ENCODE results near the gene BDP1.

Gene BDP1

DNA sequence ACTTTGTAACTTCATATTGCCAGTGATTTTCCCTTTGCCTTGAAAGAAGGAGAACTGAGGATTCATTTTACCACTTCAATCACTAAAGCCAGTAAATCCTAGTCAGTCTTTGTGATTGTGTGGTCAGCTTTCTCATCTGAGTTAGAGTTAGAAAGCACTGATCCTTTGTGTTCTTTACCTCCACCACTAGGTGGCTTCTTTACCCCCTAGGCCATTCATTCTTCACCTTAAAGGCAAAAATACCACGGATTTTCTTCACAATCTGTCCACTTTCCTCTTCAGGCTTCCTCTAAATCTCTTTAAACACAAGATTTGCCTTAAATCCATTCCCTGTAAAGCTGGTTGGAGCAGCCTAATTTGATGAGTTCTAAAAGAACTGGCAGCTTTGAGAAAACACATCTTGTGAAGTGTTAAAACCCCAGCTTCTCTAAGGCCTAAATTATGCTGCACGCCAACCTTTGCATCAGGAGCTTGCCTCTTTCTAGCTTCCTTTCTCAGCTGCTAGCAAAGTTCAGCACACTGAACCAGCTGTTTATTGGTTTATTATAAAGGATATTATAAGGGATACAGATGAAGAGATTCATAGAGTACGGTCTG lies 20.4 kb downstream of the BDP1 start:
- no peak overlapping the region for H3K4me2 ChIP-seq (ENCODE audit: low read length)
- H3K4me3 ChIP-seq (ENCODE audit: low read length), result no peak overlapping the region
- H3K4me1 ChIP-seq (ENCODE audit: low read length), result peaks cover 5% of the 10 kb centered on the region; the same call in 1 of the 2 replicates
- no peak overlapping the region for H3K9ac ChIP-seq (ENCODE audit: low read length)
- H3K27me3 ChIP-seq (ENCODE audit: low read depth, low read length), result no peaks in the 10 kb centered on the region
- TF ChIP-seq, protein P1, sequence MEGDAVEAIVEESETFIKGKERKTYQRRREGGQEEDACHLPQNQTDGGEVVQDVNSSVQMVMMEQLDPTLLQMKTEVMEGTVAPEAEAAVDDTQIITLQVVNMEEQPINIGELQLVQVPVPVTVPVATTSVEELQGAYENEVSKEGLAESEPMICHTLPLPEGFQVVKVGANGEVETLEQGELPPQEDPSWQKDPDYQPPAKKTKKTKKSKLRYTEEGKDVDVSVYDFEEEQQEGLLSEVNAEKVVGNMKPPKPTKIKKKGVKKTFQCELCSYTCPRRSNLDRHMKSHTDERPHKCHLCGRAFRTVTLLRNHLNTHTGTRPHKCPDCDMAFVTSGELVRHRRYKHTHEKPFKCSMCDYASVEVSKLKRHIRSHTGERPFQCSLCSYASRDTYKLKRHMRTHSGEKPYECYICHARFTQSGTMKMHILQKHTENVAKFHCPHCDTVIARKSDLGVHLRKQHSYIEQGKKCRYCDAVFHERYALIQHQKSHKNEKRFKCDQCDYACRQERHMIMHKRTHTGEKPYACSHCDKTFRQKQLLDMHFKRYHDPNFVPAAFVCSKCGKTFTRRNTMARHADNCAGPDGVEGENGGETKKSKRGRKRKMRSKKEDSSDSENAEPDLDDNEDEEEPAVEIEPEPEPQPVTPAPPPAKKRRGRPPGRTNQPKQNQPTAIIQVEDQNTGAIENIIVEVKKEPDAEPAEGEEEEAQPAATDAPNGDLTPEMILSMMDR (IDR thresholded peaks at IDR 0.05; ENCODE audit: low read depth, low read length), result peak; percentile 57
- TF ChIP-seq EZH2phosphoT487 (IDR thresholded peaks at IDR 0.05; ENCODE audit: low read depth), result no peak
- no peaks in the 10 kb centered on the region for H4K20me1 ChIP-seq (ENCODE audit: insufficient read depth, low read length)
- no peak overlapping the region for H3K27ac ChIP-seq (ENCODE audit: low read length)
- no peak overlapping the region for H2AFZ ChIP-seq (ENCODE audit: low read depth, low read length)
- H3K9me3 ChIP-seq (ENCODE audit: insufficient read depth, low read length), result no peaks in the 10 kb centered on the region
- peaks cover 8% of the 10 kb centered on the region for H3K36me3 ChIP-seq (replicated peaks; ENCODE audit: low read depth, low read length)
- no peaks in the 10 kb centered on the region for H3K79me2 ChIP-seq (ENCODE audit: low read length)

DNA sequence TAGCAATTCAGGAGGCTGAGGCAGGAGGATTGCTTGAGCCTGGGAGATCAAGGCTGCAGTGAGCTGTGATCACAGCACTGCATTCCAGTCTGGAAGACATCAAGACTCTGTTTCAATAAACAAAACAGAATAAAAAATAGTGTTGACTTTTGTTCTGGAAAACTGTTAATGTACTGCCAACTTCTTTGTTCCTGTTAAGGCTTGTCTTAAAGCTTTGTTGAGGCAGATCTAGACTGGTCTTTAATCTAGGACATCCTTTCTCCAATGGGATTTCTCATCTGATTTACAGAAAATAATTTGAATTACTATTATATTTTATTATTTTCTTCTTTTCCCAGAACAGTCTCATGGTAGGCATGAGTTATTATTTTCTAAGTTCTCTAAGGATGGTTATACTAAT lies 26.0 kb downstream of the BDP1 start:
- no peak overlapping the region for H3K4me2 ChIP-seq (ENCODE audit: low read length)
- peaks cover 8% of the 10 kb centered on the region for H3K36me3 ChIP-seq (replicated peaks; ENCODE audit: low read depth, low read length)
- no peak overlapping the region for H3K4me3 ChIP-seq (ENCODE audit: low read length)
- no peaks in the 10 kb centered on the region for H3K27me3 ChIP-seq (ENCODE audit: low read depth, low read length)
- H3K9me3 ChIP-seq (ENCODE audit: insufficient read depth, low read length), result no peaks in the 10 kb centered on the region
- no peaks in the 10 kb centered on the region for H3K79me2 ChIP-seq (ENCODE audit: low read length)
- no peak overlapping the region for H2AFZ ChIP-seq (ENCODE audit: low read depth, low read length)
- no peak overlapping the region for H3K9ac ChIP-seq (ENCODE audit: low read length)
- H3K27ac ChIP-seq (ENCODE audit: low read length), result no peak overlapping the region
- no peaks in the 10 kb centered on the region for H3K4me1 ChIP-seq (ENCODE audit: low read length)
- no peak for TF ChIP-seq EZH2phosphoT487 (IDR thresholded peaks at IDR 0.05; ENCODE audit: low read depth)
- TF ChIP-seq, protein P1 (IDR thresholded peaks at IDR 0.05; ENCODE audit: low read depth, low read length), result no peak
- no peaks in the 10 kb centered on the region; the same call in 1 of the 2 replicates for H4K20me1 ChIP-seq (ENCODE audit: insufficient read depth, low read length)

DNA sequence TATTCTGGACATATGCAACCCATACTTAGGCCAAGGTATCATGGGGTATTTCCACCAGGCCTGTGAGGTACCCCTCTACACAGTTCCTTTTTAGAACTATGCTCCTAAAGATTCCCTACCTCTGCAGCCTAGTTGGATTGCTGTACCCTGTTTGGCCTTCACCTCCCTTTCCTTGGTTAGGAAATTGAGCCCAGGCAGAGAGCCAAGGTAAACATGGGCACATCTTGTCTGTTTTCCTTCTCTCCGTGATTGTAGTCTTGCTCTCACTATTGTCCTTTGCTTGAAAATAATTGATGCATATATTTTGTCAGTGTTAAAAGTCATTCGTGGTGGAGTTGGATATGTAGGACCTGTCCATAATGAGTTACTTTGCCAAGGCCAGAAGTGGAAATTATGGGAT lies 26.7 kb downstream of the BDP1 start:
- H3K4me2 ChIP-seq (ENCODE audit: low read length), result no peak overlapping the region
- H3K36me3 ChIP-seq (replicated peaks; ENCODE audit: low read depth, low read length), result peaks cover 11% of the 10 kb centered on the region

DNA sequence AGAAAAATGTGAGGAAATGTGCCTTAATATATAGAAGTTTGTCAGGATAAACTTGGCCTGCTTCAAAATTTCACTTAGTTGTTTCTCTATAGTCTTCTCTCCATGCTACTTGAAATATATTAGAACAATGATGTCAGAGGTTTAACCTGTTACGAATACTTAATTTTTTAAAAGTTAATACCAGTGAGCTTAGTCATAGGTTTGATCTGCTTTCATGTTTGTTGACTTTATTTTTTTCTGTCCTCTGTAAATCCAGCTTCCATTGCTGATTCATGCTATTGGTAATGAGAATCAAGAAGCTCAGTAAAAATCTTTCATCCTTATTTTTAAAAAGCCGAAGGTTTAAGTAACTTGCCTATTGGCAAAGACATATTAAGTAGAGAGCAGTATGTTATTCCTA lies 27.9 kb downstream of the BDP1 start:
- Histone ChIP-seq H2AFZ (ENCODE audit: low read depth, low read length) (no peak overlapping the region), H3K4me1 (ENCODE audit: low read length) (no peaks in the 10 kb centered on the region), H3K27me3 (ENCODE audit: low read depth, low read length) (no peaks in the 10 kb centered on the region), H3K4me3 (ENCODE audit: low read length) (no peak overlapping the region), H4K20me1 (ENCODE audit: insufficient read depth, low read length) (no peaks in the 10 kb centered on the region; the same call in 1 of the 2 replicates), H3K4me2 (ENCODE audit: low read length) (no peak overlapping the region), H3K9ac (ENCODE audit: low read length) (no peak overlapping the region), H3K36me3 (replicated peaks; ENCODE audit: low read depth, low read length) (peaks cover 14% of the 10 kb centered on the region), H3K9me3 (ENCODE audit: insufficient read depth, low read length) (no peaks in the 10 kb centered on the region), H3K79me2 (ENCODE audit: low read length) (no peaks in the 10 kb centered on the region), H3K27ac (ENCODE audit: low read length) (no peak overlapping the region)
- TF ChIP-seq EZH2phosphoT487 (IDR thresholded peaks at IDR 0.05; ENCODE audit: low read depth), result no peak
- TF ChIP-seq, protein P1 (IDR thresholded peaks at IDR 0.05; ENCODE audit: low read depth, low read length), result no peak

More for the DNA sequence above, 26.7 kb downstream of the BDP1 start:
- no peak overlapping the region for H3K9ac ChIP-seq (ENCODE audit: low read length)
- H3K4me3 ChIP-seq (ENCODE audit: low read length), result no peak overlapping the region
- no peak overlapping the region for H3K27ac ChIP-seq (ENCODE audit: low read length)
- no peak for TF ChIP-seq EZH2phosphoT487 (IDR thresholded peaks at IDR 0.05; ENCODE audit: low read depth)
- TF ChIP-seq, protein P1 (IDR thresholded peaks at IDR 0.05; ENCODE audit: low read depth, low read length), result no peak
- H3K79me2 ChIP-seq (ENCODE audit: low read length), result no peaks in the 10 kb centered on the region
- H3K27me3 ChIP-seq (ENCODE audit: low read depth, low read length), result no peaks in the 10 kb centered on the region
- no peaks in the 10 kb centered on the region; the same call in 1 of the 2 replicates for H4K20me1 ChIP-seq (ENCODE audit: insufficient read depth, low read length)
- H3K4me1 ChIP-seq (ENCODE audit: low read length), result no peaks in the 10 kb centered on the region
- no peak overlapping the region for H2AFZ ChIP-seq (ENCODE audit: low read depth, low read length)
- no peaks in the 10 kb centered on the region for H3K9me3 ChIP-seq (ENCODE audit: insufficient read depth, low read length)

Data from OCI-LY3 (cell line).